ENCODE data around the gene HSD11B2.

DNA sequence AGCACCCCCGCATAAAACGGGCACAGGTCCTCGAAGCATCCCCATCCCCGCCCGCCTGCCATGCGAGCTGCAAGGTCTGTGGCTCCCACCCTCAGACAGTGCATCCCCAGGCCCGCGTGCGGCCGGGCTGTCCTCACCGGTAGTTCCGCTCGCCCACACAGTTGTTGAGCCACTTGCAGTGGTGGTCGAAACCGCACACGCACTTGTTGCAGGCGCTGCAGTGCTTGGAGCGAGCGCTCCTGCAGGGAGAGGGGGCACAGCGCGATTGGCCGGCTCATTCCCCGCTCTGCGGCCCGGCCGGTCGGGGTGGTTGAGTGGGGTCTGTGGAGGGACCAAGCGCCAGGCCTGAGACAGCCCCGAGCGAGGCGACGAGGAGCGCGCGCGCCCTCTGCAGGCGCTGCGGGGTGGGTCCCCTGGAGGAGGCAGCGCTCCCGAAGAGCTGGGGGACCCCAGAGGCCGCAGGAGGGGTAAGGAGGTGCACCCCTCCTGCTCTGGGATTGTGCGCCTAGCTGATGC is 31.6 kb upstream of the HSD11B2 start:
- TF ChIP-seq POLR2A (IDR thresholded peaks at IDR 0.05; ENCODE audit: low read depth, low read length) (no peak), MYC (IDR thresholded peaks at IDR 0.05; ENCODE audit: low read depth, low read length) (no peak), POLR2AphosphoS5 (IDR thresholded peaks at IDR 0.05; ENCODE audit: insufficient read depth, low read depth, low read length) (no peak), EZH2 (IDR thresholded peaks at IDR 0.05; ENCODE audit: borderline replicate concordance, low read depth, low read length, severe bottlenecking) (no peak)
- TF ChIP-seq, protein P1, sequence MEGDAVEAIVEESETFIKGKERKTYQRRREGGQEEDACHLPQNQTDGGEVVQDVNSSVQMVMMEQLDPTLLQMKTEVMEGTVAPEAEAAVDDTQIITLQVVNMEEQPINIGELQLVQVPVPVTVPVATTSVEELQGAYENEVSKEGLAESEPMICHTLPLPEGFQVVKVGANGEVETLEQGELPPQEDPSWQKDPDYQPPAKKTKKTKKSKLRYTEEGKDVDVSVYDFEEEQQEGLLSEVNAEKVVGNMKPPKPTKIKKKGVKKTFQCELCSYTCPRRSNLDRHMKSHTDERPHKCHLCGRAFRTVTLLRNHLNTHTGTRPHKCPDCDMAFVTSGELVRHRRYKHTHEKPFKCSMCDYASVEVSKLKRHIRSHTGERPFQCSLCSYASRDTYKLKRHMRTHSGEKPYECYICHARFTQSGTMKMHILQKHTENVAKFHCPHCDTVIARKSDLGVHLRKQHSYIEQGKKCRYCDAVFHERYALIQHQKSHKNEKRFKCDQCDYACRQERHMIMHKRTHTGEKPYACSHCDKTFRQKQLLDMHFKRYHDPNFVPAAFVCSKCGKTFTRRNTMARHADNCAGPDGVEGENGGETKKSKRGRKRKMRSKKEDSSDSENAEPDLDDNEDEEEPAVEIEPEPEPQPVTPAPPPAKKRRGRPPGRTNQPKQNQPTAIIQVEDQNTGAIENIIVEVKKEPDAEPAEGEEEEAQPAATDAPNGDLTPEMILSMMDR (IDR thresholded peaks at IDR 0.05; ENCODE audit: extremely low read depth in 1 of 2, insufficient read depth in 1 of 2, low read depth in 1 of 2, low read length in 2 of 2) = peak; percentile 88 to 96
- TF ChIP-seq, protein P2, sequence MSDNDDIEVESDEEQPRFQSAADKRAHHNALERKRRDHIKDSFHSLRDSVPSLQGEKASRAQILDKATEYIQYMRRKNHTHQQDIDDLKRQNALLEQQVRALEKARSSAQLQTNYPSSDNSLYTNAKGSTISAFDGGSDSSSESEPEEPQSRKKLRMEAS (IDR thresholded peaks at IDR 0.05; ENCODE audit: insufficient read depth, insufficient read length) = no peak
